Fibroblast of lung (primary cell): ENCODE data around the gene TIMM21. TPM values are rescaled to one million over a fixed set of nuclear protein-coding genes. Genes with fewer than 3 reads are reported as not detected.

Experiments
- DNase-seq, 2 donors: peaks; one replicate each; pipeline versions ENCODE4 v3.0.0 to v3.0.0-alpha.2; 2010; ENCODE audit warnings: low read depth in 2 of 2
- H2AFZ ChIP-seq: 2 replicates; pipeline ENCODE4 v1.5.1; 2012; ENCODE audit warnings: low read length, control low read depth, inconsistent platforms
- H3K27ac ChIP-seq: 2 replicates; pipeline ENCODE4 v1.5.1; 2011; ENCODE audit warnings: low read length, control low read depth; ENCODE audit not compliant: insufficient read depth
- H3K27me3 ChIP-seq: 2 replicates; pipeline ENCODE4 v1.5.1; 2011; ENCODE audit warnings: mild to moderate bottlenecking, low read length; ENCODE audit not compliant: control insufficient read depth, insufficient read depth
- H3K36me3 ChIP-seq: 2 replicates; pipeline ENCODE4 v1.5.1; 2011; ENCODE audit warnings: low read length; ENCODE audit not compliant: control insufficient read depth, insufficient read depth
- H3K4me1 ChIP-seq: 2 replicates; pipeline ENCODE4 v1.5.1; 2011; ENCODE audit warnings: low read length; ENCODE audit not compliant: control insufficient read depth, insufficient read depth; ENCODE audit errors: extremely low read depth
- H3K4me2 ChIP-seq: 2 replicates; pipeline ENCODE4 v1.5.1; 2011; ENCODE audit warnings: low read length, control low read depth; ENCODE audit not compliant: insufficient read depth; ENCODE audit errors: extremely low read depth
- H3K4me3 ChIP-seq, 4 experiments: fragments of 200-600 bp in 1 of 4; sonication (generic) in 1 of 4; replicated peaks in 1 of 4; 2 replicates each; pipeline ENCODE4 v1.5.1; 2011 to 2016; ENCODE audit warnings: low read length in 4 of 4, low read depth in 3 of 4, mild to moderate bottlenecking in 3 of 4, control low read depth in 2 of 4, inconsistent platforms in 1 of 4, mixed read lengths in 1 of 4; ENCODE audit not compliant: insufficient read depth in 1 of 4; ENCODE audit errors: control extremely low read depth in 1 of 4
- H3K79me2 ChIP-seq: 2 replicates; pipeline ENCODE4 v1.5.1; 2012; ENCODE audit warnings: mild to moderate bottlenecking, low read length, inconsistent platforms; ENCODE audit not compliant: control insufficient read depth, insufficient read depth
- H3K9ac ChIP-seq: 2 replicates; pipeline ENCODE4 v1.5.1; 2011; ENCODE audit warnings: mild to moderate bottlenecking, low read length, control low read depth; ENCODE audit not compliant: insufficient read depth
- H3K9me3 ChIP-seq: 2 replicates; pipeline ENCODE4 v1.5.1; 2012; ENCODE audit warnings: low read depth, low read length; ENCODE audit not compliant: control insufficient read depth, insufficient read depth
- H4K20me1 ChIP-seq: 2 replicates; pipeline ENCODE4 v1.5.1; 2011; ENCODE audit warnings: low read length; ENCODE audit not compliant: control insufficient read depth, insufficient read depth; ENCODE audit errors: extremely low read depth
- CTCF ChIP-seq, 2 donors: IDR thresholded peaks in 1 of 2; conservative IDR thresholded peaks in 1 of 2; 1 replicate in 1 of 2; 2 replicates in 1 of 2; pipeline ENCODE4 v1.5.1; 2011 to 2012; ENCODE audit warnings: low read length in 2 of 2, control low read depth in 1 of 2, inconsistent platforms in 1 of 2, low read depth in 1 of 2, mild to moderate bottlenecking in 1 of 2
- EZH2 ChIP-seq: IDR thresholded peaks from 2 replicates; pipeline ENCODE4 v1.5.1; 2012; ENCODE audit warnings: low read length, control low read depth, mild to moderate bottlenecking; ENCODE audit errors: missing control alignments
- polyA plus RNA-seq, 2 donors: library from polyadenylated mRNA; depleted of rRNA in 1 of 2; stranded (reverse) in 1 of 2; unstranded in 1 of 2; fragments of >200 nt; gene quantifications; 2 replicates each; pipeline ENCODE4 v1.2.1, GENCODE V29; 2011 to 2012; ENCODE audit warnings: missing spikeins in 1 of 2
- total RNA-seq: library from RNA; depleted of rRNA; stranded (reverse); fragments of >200 nt; gene quantifications from 2 replicates; pipeline ENCODE4 v1.2.1, GENCODE V29; 2014

Gene TIMM21
- total and polyA plus RNA-seq, 2 donors (not counting 1 experiment from before 2014, with no cell fraction given), result 20.1 to 36.6 TPM

GRCh38 chr18:74183130-74183529, 34.8 kb downstream of the TIMM21 start:
- Histone ChIP-seq H3K4me3 (no peak overlapping the region), H2AFZ (no peak overlapping the region), H3K9me3 (no peaks in the 10 kb centered on the region), H3K79me2 (no peaks in the 10 kb centered on the region), H3K9ac (no peak overlapping the region), H3K4me1 (no peaks in the 10 kb centered on the region), H4K20me1 (no peaks in the 10 kb centered on the region), H3K27ac (no peak overlapping the region), H3K36me3 (no peaks in the 10 kb centered on the region), H3K27me3 (no peaks in the 10 kb centered on the region), H3K4me2 (no peak overlapping the region)
- TF ChIP-seq CTCF (conservative IDR thresholded peaks at IDR 0.05 in 1 of 2, IDR thresholded peaks at IDR 0.05 in 1 of 2; ENCODE audit: low read depth in 1 of 2, low read length in 2 of 2), result no peak
- TF ChIP-seq EZH2, result no peak
- DNase-seq, result no peak

GRCh38 chr18:74184875-74185274, 36.6 kb downstream of the TIMM21 start:
- Histone ChIP-seq H3K9ac (no peak overlapping the region), H3K9me3 (no peaks in the 10 kb centered on the region), H3K4me2 (no peak overlapping the region), H2AFZ (no peak overlapping the region), H3K27me3 (no peaks in the 10 kb centered on the region), H4K20me1 (no peaks in the 10 kb centered on the region), H3K27ac (no peak overlapping the region), H3K4me1 (peaks cover 7% of the 10 kb centered on the region), H3K36me3 (no peaks in the 10 kb centered on the region), H3K4me3 (no peak overlapping the region), H3K79me2 (no peaks in the 10 kb centered on the region)
- TF ChIP-seq EZH2, result no peak
- TF ChIP-seq CTCF (conservative IDR thresholded peaks at IDR 0.05 in 1 of 2, IDR thresholded peaks at IDR 0.05 in 1 of 2; ENCODE audit: low read depth in 1 of 2, low read length in 2 of 2), result no peak
- no peak for DNase-seq

- no peaks in the 10 kb centered on the region for H3K79me2 ChIP-seq
- H3K27me3 ChIP-seq, result no peaks in the 10 kb centered on the region
- H3K36me3 ChIP-seq, result no peaks in the 10 kb centered on the region
- H3K4me1 ChIP-seq, result peaks cover 7% of the 10 kb centered on the region
- no peak for DNase-seq
- H3K9ac ChIP-seq, result no peak overlapping the region
- H4K20me1 ChIP-seq, result no peaks in the 10 kb centered on the region
- no peak overlapping the region for H3K4me2 ChIP-seq
- H3K9me3 ChIP-seq, result no peaks in the 10 kb centered on the region
- no peak overlapping the region for H2AFZ ChIP-seq
- H3K4me3 ChIP-seq, result no peak overlapping the region
- no peak overlapping the region for H3K27ac ChIP-seq
- TF ChIP-seq CTCF (conservative IDR thresholded peaks at IDR 0.05 in 1 of 2, IDR thresholded peaks at IDR 0.05 in 1 of 2; ENCODE audit: low read depth in 1 of 2, low read length in 2 of 2) (no peak), EZH2 (no peak)
Measured at GRCh38 chr18:74185860-74186259, 37.5 kb downstream of the TIMM21 start.
